GM04504 (cell line): ENCODE data around the gene DNAJB5.

Experiments
- DNase-seq: peaks from one replicate; pipeline ENCODE4 v3.0.0-alpha.2; 2012; ENCODE audit warnings: low read depth

DNAJB5 gene

DNA sequence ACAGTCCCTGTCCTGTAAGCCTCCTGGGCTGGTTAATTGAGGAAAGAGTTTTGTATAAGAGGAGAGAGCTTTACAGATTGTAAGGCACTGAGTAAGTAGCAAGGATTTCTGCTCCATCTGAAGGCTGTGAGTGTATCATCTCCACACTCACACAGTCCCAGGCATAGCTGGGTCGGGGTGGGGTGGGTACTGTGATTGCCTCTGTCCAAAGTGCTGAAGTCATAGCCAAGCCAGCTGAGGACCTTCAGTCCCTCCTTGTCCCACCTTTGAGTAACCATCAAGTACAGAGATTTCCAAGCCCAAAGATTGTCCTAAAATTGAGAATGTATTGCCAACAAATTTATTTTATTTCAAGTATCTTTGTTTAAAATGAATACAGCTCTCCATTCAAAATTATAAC, 5.5 kb upstream of the DNAJB5 start:
- DNase-seq: no peak

DNA sequence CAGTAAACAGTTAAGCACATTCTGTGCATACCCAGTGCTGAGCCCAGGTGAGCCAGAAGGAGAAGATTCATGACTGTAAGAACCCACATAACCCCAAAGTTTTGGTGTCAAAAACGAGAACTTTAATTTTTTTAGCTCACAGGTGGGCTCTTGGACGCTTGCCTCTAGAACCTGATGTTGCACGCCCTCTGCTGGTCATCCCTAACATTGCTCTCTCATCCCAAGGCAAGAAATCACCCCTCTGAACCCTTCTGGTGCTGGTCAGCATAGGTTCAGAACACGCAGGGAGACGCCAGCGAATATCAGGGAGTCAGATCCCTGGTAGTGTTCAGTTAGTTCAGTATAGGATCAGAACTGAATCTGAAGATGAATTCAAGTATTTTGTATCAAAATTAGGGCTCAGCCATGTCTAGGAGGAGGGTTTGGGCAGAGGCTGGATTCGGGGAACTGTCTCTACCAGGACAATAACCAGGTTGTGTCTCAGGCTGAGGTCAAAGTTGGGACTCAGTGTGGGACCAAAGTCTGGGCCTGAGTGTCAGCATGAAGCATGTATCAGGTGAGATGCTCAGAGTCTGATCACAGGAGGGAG, 4.1 kb upstream of the DNAJB5 start:
- no peak for DNase-seq

DNA sequence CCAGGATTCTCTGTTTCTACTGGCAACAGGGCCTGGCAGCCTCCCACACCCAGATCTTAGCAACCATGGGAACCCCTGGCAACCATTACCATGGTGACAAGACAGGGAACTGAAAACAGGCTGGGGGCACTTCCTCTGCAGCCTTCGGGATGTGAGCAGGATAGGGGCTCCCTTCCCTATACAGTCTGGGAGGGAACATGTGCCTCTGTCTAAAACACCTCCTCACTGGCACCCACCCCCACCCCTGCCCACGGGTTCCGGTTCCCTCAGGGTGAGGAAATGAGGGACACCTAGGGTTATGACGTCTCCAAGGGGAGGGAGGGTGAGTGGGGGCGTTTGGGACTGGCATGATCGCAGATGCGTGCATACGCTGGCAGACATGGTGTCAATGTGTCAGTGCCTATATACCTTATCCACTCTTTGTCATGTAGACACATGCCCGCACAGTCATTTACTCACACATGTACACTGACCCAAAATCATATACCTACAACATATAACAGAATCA, 3.0 kb upstream of the DNAJB5 start:
- no peak for DNase-seq

DNA sequence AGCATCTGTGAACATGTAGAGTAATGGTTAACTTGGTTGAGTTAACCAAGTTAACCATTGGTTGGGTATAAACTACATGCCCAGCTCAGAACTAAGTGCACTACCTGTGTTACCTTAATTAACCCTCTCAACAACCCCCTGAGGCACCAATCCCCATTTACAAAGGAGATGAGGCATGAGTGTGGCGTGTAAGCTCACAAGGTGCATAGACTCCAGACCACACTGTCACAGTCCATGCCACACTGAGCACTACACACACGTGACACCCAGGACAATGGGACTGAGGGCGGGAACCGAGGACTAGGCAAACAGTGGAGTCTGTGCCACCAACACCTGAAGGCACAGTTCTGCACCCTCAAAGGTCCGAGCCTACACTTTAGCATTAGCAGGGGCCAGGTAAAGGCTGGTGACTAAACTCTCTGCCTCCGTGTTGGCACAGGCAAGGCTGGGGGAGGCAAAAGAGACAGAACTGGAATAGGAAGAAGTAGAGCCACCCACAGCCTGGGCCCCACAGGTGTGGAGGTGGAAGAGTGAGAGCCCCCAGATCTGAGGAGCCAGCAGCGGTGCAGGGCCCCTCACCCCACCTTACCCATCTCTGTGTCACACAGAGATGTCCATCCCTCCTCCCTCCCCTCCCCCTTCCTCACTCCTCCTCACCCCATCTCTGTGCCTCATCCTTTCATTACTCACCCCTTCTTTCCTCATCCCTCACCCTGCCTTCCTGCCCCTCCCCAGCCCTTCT, 2.2 kb upstream of the DNAJB5 start:
- DNase-seq: no peak

DNA sequence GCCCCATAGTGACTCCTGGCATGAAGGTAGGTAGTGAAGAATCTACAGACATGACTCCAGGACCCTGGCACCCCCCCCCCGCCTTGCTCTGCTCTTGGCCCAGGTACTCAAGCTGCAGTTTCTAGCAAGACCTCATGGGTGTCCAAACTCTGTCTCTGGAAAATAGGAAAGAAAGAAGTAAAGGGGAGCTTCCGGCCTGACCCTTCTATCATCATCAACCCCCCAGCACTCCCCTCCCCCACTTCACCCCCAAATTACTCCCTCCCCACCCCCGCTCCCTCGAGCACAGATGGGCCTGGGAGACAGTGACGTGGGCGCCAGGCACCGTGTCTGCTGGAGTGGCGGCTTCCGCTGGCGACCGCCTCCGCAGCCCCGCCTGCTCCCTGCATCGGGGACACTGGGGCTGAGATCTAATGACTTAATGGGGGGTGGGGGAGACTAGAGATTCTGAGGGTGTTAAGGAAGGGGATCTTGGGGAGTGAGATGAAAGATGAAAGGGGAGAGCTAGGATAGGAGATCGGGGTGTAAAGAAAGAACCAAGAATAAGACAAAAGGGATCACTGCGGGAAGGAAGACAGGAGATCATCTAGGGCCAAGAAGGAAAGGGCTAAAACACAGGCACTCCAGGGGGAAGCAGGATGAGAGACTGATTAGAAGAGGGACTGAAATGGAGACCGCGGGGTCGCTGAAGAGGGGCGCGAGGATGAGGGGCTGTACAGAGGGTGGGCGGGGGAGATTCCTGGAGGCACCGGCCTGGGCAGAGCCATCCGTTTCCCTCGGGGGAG, 1.1 kb upstream of the DNAJB5 start:
- no peak for DNase-seq

DNA sequence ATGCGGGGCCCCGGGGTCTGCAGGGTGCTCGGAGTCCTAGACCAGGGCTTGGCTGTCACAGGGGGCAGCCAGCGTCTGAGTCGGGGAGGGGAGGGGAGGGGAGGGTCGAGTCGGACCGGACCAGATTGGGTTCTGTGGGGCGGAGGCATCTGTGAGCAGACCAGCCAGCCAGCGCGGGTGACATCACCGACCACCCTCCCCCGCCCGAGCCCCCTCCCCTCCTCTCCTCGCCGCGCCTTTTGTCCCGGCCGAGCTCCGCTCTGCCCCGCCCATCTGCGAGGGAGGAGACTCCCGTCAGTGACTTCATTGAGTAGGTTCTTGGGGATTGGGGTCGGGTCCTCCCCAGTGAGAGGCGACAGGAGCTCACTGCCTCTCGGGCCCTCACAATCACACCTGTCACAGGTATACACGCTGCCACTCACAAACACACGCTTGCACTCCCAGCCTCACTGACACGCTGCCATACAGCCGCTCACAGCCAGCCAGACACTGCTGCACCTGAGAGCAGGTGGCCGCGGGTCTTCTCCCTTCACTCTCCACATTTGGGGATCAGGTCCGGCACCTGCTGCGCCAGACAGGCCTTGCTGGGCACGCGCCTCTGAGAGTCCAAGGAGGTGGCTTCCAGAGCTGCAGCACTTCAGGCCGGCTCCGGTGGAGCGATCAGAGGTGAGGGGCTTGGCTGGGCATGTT, 546 bp downstream of the DNAJB5 start:
- no peak for DNase-seq

DNA sequence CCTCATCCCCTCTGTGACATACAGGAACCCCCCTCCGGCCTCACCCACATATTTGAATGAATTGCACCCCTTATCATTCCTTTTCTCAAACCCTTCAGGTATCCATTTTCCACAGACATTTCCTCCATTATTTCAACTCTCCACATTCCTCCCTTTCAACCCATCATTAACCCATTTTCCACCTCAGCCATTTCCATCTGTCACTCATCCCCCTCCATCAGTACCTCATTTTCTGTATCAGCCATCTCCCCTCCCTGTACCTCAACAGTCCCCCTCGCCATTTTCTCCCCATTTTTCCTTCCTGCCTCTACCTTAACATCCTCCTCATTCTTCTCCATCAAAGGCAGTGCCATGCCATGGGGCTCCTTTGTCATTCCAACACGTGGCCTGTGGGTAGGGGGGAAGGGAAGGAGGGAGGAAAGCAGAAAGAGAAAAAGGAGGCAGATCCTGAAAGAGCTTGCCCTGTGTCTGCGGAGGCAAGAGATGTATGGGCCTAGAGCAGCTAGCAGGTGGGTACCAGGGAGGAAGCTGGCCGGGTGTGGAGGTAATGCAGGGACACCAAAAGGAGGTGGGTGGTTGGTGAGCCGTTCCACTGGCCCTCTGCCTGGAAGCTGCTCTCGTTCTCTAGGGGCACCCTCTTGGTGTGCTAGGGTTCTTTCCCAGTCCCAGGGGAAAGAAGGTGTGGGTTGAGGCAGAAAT, 1.5 kb downstream of the DNAJB5 start:
- no peak for DNase-seq

DNA sequence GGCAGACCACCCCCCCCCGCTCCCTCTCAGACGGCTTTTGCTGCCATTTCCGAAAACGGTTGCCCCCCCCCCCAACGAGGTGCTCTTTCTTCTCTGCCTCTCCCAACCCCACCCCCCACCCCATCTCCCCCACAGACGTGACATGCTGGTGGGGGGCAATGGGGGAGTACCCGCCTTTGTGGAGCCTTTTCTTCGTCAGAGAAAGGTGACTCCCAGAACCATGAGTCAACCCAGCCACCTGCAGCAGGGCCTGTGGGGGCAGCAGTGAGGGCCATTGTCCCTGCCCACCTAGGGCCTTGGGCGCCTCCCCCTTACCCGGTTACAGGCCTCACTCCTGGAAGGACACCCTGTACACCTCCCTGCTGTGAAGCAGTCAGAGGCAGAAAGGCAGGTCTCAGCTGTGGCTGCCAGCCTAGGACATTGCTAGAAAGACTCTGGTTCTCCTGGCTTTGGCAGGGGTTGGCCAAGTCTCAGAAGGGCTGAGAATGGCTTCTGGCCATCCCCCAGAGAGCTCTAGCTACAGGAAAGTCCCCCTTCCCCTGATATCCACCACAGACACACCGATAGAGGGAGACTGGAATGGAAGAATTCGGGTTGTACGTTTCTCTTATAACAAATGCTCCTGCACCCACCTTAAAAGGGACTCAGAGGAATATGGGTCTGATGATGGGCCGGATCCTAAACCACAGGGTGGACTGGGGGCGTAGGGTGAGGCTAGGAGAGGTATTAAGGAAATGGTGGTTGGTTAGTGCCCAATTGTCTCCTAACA, 2.2 kb downstream of the DNAJB5 start:
- no peak for DNase-seq

DNA sequence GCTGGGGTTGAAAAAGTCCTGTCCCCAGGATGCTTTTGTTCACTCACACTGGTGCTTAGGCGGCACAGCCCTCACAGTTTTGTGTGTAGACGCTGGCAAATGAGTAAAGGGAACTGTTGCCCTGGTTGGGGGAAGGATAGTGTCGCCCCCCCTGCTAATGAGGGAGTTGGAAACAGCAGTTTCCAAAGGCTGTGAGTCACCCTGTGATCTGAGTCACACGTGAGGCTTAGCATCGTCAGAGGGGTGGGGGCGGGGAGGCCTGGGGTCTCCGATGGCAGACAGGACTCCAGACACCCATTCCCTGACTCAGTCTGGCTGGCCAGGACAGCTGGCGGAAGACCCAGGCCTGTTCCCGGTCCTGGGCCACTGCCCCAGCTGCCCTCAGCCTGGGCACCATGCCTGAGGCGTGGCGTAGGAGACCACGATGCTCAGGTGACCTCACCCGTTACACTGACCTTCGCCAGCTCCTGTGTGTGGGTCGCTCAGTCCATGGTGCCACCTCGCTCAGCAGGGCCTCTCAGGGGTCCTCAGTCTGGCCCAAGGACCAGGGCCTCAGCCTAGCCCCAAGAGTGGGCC, 2.9 kb downstream of the DNAJB5 start:
- DNase-seq: peak; percentile 64

DNA sequence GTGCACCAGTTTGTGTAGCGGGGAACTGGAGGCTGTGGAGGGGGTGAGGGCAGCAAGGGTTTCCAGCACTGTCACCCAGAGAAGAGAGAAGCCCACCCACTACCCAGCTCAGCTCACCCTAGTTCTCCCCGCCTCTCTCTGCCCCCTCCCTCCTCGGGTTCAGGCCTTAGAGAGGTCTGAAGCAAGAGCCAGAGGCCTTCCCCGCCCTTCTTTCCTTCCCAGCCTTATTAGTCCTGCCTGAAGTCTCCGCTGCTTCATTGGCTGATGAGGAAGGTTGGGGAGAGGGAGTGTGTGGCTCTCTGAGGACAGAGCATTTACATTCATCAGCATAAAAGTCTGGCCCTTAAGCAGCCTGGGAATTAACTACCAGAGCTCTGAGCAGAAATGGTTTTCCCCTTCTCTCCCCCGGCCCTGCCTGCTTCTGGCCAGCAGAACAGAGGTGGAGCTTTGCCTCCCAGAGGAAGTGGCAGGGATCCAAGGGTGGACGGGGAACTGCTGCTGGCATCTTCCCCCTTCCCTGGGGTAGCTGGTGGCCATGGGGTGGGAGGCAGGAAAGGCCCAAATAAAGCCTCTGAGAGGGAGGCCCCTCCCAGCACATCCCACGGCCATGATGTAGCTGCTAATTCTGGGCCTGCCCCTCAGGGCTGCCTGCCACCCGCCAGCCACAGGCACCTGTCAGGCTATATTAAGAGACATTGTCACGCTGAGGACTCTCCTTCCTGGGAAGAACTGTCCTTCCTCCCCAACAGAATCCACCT, 4.1 kb downstream of the DNAJB5 start:
- DNase-seq: no peak

DNA sequence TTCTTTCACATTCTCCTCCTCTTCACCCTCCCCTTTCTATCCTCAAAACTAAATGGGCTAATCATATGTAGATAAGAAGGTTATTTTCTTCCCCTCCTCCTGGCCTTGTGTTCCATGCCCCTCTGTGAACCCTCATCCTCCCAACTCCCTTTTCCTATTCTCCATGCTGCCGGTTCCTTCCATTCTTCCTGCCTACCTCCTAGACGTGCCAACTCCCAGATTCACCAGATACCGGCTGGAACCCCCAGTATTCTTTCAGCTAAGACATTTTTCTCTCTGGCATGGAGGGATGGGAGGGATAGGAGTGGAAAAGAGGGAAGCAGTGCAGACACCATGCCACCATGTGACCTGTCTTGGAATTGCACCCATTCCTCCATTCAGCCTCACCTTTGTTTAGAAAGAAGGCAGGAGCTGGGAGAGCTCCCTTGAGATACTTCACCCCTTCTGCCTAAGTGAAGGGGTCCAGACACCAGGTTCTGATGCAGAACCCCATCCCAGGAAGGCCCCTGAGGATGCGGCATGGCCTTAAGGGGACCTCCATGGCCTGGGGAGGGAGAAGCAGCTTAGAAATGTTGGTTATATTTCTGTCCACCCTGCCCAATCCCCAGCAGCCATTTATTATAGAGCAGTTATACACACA, 4.8 kb downstream of the DNAJB5 start:
- no peak for DNase-seq

DNA sequence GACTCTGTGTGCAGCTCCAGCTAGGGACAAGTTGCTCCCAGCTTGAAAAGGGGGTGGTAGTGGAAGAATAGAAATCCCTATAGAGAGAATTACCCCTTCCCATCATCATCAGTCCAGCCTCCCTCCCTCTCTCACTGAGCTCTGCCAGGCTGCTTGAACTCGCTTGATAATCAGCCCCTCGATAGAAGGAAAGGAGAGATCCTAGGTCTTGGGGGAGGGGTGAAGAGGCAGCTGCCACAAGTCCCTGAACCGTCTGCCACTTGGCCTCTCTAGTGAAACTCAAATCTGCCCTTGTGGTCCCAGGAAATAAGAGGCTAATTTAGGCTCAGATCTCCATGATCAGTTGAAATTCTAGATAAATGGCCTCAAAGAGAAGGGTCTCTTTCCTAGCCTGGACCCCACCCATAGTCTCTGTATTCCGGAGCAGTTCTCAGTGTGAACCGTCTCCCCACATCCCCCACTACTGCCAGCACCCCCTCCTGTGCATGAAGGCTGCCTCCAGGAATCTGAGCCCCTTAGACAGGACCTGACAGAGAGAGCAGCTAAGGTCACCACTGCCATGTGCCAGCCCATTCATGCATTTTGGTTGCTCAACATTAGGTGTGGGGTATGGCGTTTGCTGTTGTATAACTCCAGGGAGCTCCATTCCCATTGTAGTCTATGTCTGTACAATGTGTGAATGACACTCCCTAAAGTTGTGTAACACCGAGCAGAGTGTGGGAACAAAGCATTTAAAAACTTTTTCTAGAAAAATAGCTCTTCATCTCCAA, 5.5 kb downstream of the DNAJB5 start:
- DNase-seq: no peak

DNA sequence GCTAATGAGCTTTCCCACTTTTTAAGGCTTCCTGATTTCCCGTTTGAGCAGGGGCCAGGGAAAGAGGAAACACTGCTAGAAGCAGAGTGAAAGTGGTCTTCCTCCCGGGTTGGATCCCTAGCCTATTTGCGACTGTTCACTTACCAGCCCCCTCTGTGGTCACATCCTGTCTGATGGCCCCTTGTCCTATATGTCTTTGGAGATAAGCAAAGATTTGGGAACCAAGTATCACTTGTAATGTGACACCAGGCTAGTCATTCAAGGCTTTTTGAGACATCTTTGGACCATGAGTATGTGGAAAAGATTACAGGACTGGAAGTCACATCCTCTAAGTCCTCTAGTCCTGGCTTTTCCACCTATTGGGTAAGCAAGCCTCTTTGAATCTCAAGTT, 6.1 kb downstream of the DNAJB5 start:
- DNase-seq: no peak

DNA sequence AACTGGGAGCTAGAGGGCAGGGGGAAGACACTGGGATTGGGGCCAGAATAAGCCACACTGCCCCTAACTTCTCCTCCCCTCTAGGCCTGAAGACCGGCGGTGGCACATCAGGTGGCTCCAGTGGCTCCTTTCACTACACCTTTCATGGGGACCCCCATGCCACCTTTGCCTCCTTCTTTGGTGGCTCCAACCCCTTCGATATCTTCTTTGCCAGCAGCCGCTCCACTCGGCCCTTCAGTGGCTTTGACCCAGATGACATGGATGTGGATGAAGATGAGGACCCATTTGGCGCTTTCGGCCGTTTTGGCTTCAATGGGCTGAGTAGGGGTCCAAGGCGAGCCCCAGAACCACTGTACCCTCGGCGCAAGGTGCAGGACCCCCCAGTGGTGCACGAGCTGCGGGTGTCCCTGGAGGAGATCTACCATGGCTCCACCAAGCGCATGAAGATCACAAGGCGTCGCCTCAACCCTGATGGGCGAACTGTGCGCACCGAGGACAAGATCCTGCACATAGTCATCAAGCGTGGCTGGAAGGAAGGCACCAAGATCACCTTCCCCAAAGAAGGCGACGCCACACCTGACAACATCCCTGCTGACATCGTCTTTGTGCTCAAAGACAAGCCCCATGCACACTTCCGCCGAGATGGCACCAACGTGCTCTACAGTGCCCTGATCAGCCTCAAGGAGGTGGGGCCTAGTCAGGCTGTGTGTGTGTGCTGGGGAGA, 6.8 kb downstream of the DNAJB5 start:
- no peak for DNase-seq

DNA sequence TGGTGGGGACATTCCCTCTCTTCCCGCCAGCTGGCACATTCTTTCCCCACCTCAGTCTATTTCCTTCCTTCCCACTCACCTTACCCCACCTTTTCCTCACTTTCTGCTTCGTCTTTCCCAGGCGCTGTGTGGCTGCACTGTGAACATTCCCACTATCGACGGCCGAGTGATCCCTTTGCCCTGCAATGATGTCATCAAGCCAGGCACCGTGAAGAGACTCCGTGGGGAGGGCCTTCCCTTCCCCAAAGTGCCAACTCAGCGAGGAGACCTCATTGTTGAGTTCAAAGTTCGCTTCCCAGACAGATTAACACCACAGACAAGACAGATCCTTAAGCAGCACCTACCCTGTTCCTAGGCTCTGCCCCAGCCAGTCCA, 7.3 kb downstream of the DNAJB5 start:
- no peak for DNase-seq

DNA sequence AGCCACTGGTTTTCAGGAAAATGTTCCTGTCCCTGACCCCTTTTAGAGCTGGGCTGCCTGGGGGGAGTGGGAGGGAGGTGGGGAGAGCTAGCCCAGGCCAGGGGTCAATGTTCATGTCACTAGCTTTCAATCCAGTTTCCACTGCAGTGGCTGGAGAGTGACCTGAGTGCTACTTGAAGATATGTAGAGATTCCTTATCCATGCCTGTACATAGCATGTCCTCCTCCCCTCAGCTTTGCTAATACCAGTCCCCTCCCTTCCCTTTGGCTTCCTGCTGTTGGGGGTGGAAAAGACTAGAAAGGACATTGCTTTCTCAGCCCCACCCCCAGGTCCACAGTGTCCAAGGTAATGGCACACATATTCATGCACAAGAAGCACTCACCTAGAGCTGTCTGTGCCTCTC, 7.8 kb downstream of the DNAJB5 start:
- no peak for DNase-seq

DNA sequence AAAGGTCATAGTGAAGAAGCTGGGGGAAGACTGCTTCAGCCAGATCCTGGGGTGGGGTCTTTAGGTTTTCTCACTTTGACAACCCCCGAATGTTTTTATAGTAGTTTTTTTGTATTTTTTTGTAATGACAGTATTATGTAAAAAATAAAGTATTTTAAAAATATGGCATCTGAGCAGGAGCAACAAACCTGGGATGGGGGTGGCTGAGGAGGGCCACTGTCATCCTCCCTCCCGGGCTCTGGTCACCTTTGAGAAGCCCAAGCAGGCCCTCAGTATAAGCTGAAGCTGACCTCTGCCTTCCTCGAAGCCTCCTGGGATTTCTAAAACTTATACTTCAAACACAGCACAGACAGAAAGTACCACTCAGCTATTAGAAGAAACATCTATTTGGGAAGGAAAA, 8.7 kb downstream of the DNAJB5 start:
- DNase-seq: no peak

DNA sequence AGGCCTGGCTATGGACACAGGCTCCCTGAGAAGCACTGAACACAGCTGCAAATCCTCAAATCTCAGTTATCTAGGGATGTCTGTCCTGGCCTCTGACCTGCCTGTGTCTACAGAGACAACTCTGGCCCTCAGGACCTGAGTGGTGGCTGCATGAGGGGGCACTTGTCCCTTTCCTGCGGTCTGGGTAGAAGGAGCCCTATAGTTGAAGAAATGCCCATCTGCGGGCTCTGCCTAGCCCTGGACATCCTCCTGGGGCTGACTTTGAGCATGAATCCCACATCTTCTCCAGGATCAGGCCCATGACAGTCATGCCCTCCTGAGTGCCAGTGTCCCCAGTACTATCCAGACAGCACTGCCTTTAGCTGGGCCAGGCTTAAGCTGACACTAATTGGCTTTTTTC, 10.0 kb downstream of the DNAJB5 start:
- no peak for DNase-seq
